A549 (cell line): ENCODE measurements around the gene TRIM17. TPM values are rescaled to one million over a fixed set of nuclear protein-coding genes. Genes with fewer than 3 reads are reported as not detected.

ENCODE experiments used
- ATAC-seq, 2 experiments: fragments of 200-7000 bp in 1 of 2; fragments of >200 bp in 1 of 2; cut with Nextera tagmentation in 1 of 2; cut with Tn5 transposase in 1 of 2; 3 replicates each; pipeline versions ENCODE4 v1.8.0 to v1.9.1; 2018 to 2020; ENCODE audit warnings: mild to moderate bottlenecking in 1 of 2, moderate library complexity in 1 of 2
- CTCF ChIA-PET: fragments of 300-600 bp; sonication (Branson Sonifier 250); formaldehyde crosslinking; extraction: SDS; loops from one replicate; lab custom pipeline; 2021; ENCODE audit warnings: antibody characterized with exemption, inconsistent platforms; lab: Yijun Ruan, JAX
- POLR2A ChIA-PET: fragments of 350-600 bp; formaldehyde crosslinking; extraction: SDS; loops from one replicate; lab custom pipeline; 2021; ENCODE audit warnings: antibody characterized with exemption, inconsistent platforms; lab: Yijun Ruan, JAX
- DNase-seq, 2 experiments: peaks; one replicate each; pipeline versions ENCODE4 v3.0.0 to v3.0.0-alpha.2; 2011 to 2016; ENCODE audit warnings: low read depth in 1 of 2, low spot score in 1 of 2
- FAIRE-seq: peaks from 2 replicates; lab custom pipeline; 2011; peaks lifted over from hg19 to GRCh38; lab: Jason Lieb, UNC
- H3K27ac ChIP-seq, 2 experiments: fragments of >200 bp; sonication (Bioruptor Twin); formaldehyde crosslinking; 3 replicates each; pipeline ENCODE4 v1.5.1; 2016 to 2017
- H3K4me1 ChIP-seq: fragments of >200 bp; sonication (Bioruptor Twin); formaldehyde crosslinking; 3 replicates; pipeline ENCODE4 v1.6.1; 2016
- H3K4me2 ChIP-seq: fragments of >200 bp; sonication (Bioruptor Twin); formaldehyde crosslinking; 3 replicates; pipeline ENCODE4 v1.6.1; 2016
- H3K4me3 ChIP-seq: fragments of >200 bp; sonication (Bioruptor Twin); formaldehyde crosslinking; 3 replicates; pipeline ENCODE4 v1.5.1; 2016
- H3K9me3 ChIP-seq: fragments of >200 bp; sonication (Bioruptor Twin); formaldehyde crosslinking; 3 replicates; pipeline ENCODE4 v1.6.1; 2016
- BHLHE40 ChIP-seq: IDR thresholded peaks from 2 replicates; pipeline ENCODE4 v1.6.1; 2012; ENCODE audit warnings: low read depth, low read length, inconsistent platforms
- CEBPB ChIP-seq, 2 experiments: fragments of >200 bp in 1 of 2; sonication (Bioruptor Twin) in 1 of 2; formaldehyde crosslinking in 1 of 2; IDR thresholded peaks; 2 replicates each; pipeline ENCODE4 v1.6.1; 2012 to 2016
- EHF ChIP-seq: fragments of 250-450 bp; sonication (Bioruptor Pico); IDR thresholded peaks from 2 replicates; pipeline ENCODE4 v1.5.0; 2020; ENCODE audit warnings: mild to moderate bottlenecking
- ESRRA ChIP-seq: fragments of 150-350 bp; IDR thresholded peaks from 2 replicates; pipeline ENCODE4 v1.6.1; 2014; ENCODE audit warnings: mild to moderate bottlenecking, low read length, borderline replicate concordance
- FOXS1 ChIP-seq: fragments of 250-450 bp; sonication (Bioruptor Pico); IDR thresholded peaks from 2 replicates; pipeline ENCODE4 v1.5.0; 2020; ENCODE audit warnings: mild to moderate bottlenecking, moderate library complexity
- HOXA7 ChIP-seq: fragments of 250-450 bp; sonication (Bioruptor Pico); IDR thresholded peaks from 2 replicates; pipeline ENCODE4 v1.5.0; 2020; ENCODE audit warnings: mild to moderate bottlenecking, moderate library complexity
- HOXB5 ChIP-seq: fragments of 250-450 bp; sonication (Bioruptor Pico); IDR thresholded peaks from 2 replicates; pipeline ENCODE4 v1.5.0; 2020; ENCODE audit warnings: mild to moderate bottlenecking, moderate library complexity
- JUN ChIP-seq, 2 experiments: fragments of >200 bp; sonication (Bioruptor Twin); formaldehyde crosslinking; IDR thresholded peaks; 2 replicates in 1 of 2; 3 replicates in 1 of 2; pipeline ENCODE4 v1.6.1; 2016 to 2017
- JUNB ChIP-seq: fragments of >200 bp; sonication (Bioruptor Twin); formaldehyde crosslinking; IDR thresholded peaks from 2 replicates; pipeline ENCODE4 v1.6.1; 2016
- KDM5A ChIP-seq: fragments of 200-600 bp; sonication (generic); IDR thresholded peaks from 2 replicates; pipeline ENCODE4 v1.6.1; 2016; ENCODE audit warnings: antibody characterized with exemption, mild to moderate bottlenecking
- NR3C1 ChIP-seq: fragments of >200 bp; sonication (Bioruptor Twin); formaldehyde crosslinking; IDR thresholded peaks from 3 replicates; pipeline ENCODE4 v1.6.1; 2017
- POLR2A ChIP-seq: IDR thresholded peaks from 2 replicates; pipeline ENCODE4 v1.6.1; 2012; ENCODE audit warnings: mild to moderate bottlenecking, low read length
- RAD21 ChIP-seq, 2 experiments: fragments of >200 bp in 1 of 2; sonication (Bioruptor Twin) in 1 of 2; formaldehyde crosslinking in 1 of 2; IDR thresholded peaks in 1 of 2; conservative IDR thresholded peaks in 1 of 2; 2 replicates in 1 of 2; 3 replicates in 1 of 2; pipeline ENCODE4 v1.6.1; 2012 to 2018; ENCODE audit warnings: inconsistent platforms in 1 of 2
- SREBF2 ChIP-seq: fragments of 450-650 bp; IDR thresholded peaks from 2 replicates; pipeline ENCODE4 v1.6.1; 2014; ENCODE audit warnings: mild to moderate bottlenecking, moderate library complexity
- TP53 ChIP-seq: fragments of 250-450 bp; sonication (Bioruptor Pico); IDR thresholded peaks from 2 replicates; pipeline ENCODE4 v1.5.0; 2021; ENCODE audit warnings: mild to moderate bottlenecking, moderate library complexity
- ZNF302 ChIP-seq: fragments of 250-450 bp; sonication (Bioruptor Pico); IDR thresholded peaks from 2 replicates; pipeline ENCODE4 v1.9.0; 2021; ENCODE audit warnings: inconsistent platforms, mild to moderate bottlenecking, moderate library complexity
- WGBS: methylation state at CpG from one replicate; pipeline ENCODE4 v1.1.6; 2017; ENCODE audit errors: missing lambda C conversion rate; 5-methylcytosine and 5-hydroxymethylcytosine counted together
- polyA plus RNA-seq, 4 experiments: library from polyadenylated mRNA; depleted of rRNA in 3 of 4; stranded (reverse); fragments of >200 nt; fragmentation: RNase III in 1 of 4; extraction: RNeasy Plus Mini Kit Qiagen cat#74134 plus additional on column Dnase treatment in 1 of 4; gene quantifications; 2 replicates in 3 of 4; 3 replicates in 1 of 4; pipeline ENCODE4 v1.2.3, GENCODE V29; 2011 to 2017
- TF ChIP-seq, protein P1 (sequence below): IDR thresholded peaks from 2 replicates; pipeline ENCODE4 v1.6.1; 2012
- TF ChIP-seq, protein P2 (sequence below): fragments of 250-450 bp; sonication (Bioruptor Pico); IDR thresholded peaks from 2 replicates; pipeline ENCODE4 v1.5.0; 2020; ENCODE audit warnings: low read depth, mild to moderate bottlenecking, moderate library complexity
- TF ChIP-seq, protein P3 (sequence below): fragments of >200 bp; sonication (Bioruptor Twin); formaldehyde crosslinking; IDR thresholded peaks from 3 replicates; pipeline ENCODE4 v1.5.1; 2016
- TF ChIP-seq, protein P4 (sequence below): fragments of 150-350 bp; IDR thresholded peaks from 2 replicates; pipeline ENCODE4 v1.6.1; 2014; ENCODE audit warnings: low read depth, mild to moderate bottlenecking, low read length
- TF ChIP-seq, protein P5 (sequence below): fragments of 250-450 bp; sonication (Bioruptor Pico); IDR thresholded peaks from 2 replicates; pipeline ENCODE4 v1.5.0; 2021; ENCODE audit warnings: mild to moderate bottlenecking, moderate library complexity, borderline replicate concordance

Gene TRIM17
- polyA plus RNA-seq, 2 of the 4 experiments (the other 2 are of a cell fraction), result not detected

DNA sequence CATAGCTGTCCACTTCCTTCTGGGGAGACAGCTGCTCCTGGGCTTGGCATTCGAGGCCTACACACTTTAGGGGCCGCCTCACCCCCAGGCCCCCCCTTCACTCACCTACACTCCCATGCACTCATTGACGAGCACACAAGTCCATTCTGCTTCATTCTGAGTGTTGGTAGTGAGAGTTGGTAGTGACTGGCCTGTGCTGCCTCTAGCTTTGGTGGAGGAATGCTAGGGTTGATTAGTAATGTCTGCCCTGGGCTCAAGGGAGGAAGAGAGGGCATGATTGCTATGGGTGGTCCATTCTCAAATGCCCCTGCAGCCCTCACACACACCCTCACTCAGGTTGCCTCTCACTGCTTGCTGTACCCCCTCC is 40.4 kb downstream of the TRIM17 start:
- ATAC-seq, result no peak
- H3K4me3 ChIP-seq, result no peak overlapping the region
- no peaks in the 10 kb centered on the region for H3K9me3 ChIP-seq
- H3K4me1 ChIP-seq, result peaks cover 9% of the 10 kb centered on the region; the same call in 2 of the 3 replicates
- ChIA-PET POLR2A (interaction anchor here (0.6 kb wide), 1 partner anchor 83 kb away, joined by 3 read pairs; no protein-coding TSS in a partner anchor), CTCF (interaction anchor here (0.6 to 2.5 kb wide), 4 partner anchors 44 to 137 kb away, joined by 3 to 17 read pairs (median 4); no protein-coding TSS in a partner anchor)
- no peak overlapping the region for H3K27ac ChIP-seq
- peak in 1 of 2 experiments; percentile 32 for DNase-seq
- TF ChIP-seq, protein P1, sequence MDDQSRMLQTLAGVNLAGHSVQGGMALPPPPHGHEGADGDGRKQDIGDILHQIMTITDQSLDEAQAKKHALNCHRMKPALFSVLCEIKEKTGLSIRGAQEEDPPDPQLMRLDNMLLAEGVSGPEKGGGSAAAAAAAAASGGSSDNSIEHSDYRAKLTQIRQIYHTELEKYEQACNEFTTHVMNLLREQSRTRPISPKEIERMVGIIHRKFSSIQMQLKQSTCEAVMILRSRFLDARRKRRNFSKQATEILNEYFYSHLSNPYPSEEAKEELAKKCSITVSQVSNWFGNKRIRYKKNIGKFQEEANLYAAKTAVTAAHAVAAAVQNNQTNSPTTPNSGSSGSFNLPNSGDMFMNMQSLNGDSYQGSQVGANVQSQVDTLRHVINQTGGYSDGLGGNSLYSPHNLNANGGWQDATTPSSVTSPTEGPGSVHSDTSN, result no peak
- TF ChIP-seq HOXA7 (CRISPR knock-in tag) (no peak), EHF (CRISPR knock-in tag) (no peak), JUNB (no peak), FOXS1 (no peak), CEBPB (IDR thresholded peaks at IDR 0.05) (no peak), TP53 (CRISPR knock-in tag) (no peak), RAD21 (conservative IDR thresholded peaks at IDR 0.05 in 1 of 2, IDR thresholded peaks at IDR 0.05 in 1 of 2) (no peak), HOXB5 (CRISPR knock-in tag) (no peak), NR3C1 (no peak), ZNF302 (CRISPR knock-in tag) (no peak), JUN (IDR thresholded peaks at IDR 0.05) (no peak)
- TF ChIP-seq, protein P2, sequence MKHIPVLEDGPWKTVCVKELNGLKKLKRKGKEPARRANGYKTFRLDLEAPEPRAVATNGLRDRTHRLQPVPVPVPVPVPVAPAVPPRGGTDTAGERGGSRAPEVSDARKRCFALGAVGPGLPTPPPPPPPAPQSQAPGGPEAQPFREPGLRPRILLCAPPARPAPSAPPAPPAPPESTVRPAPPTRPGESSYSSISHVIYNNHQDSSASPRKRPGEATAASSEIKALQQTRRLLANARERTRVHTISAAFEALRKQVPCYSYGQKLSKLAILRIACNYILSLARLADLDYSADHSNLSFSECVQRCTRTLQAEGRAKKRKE (CRISPR knock-in tag), result no peak
- TF ChIP-seq, protein P3, sequence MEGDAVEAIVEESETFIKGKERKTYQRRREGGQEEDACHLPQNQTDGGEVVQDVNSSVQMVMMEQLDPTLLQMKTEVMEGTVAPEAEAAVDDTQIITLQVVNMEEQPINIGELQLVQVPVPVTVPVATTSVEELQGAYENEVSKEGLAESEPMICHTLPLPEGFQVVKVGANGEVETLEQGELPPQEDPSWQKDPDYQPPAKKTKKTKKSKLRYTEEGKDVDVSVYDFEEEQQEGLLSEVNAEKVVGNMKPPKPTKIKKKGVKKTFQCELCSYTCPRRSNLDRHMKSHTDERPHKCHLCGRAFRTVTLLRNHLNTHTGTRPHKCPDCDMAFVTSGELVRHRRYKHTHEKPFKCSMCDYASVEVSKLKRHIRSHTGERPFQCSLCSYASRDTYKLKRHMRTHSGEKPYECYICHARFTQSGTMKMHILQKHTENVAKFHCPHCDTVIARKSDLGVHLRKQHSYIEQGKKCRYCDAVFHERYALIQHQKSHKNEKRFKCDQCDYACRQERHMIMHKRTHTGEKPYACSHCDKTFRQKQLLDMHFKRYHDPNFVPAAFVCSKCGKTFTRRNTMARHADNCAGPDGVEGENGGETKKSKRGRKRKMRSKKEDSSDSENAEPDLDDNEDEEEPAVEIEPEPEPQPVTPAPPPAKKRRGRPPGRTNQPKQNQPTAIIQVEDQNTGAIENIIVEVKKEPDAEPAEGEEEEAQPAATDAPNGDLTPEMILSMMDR, result no peak
- H3K4me2 ChIP-seq, result no peak overlapping the region
- FAIRE-seq, result no peak
- 83% methylated on average over 2 of the region's 3 CpGs for WGBS

DNA sequence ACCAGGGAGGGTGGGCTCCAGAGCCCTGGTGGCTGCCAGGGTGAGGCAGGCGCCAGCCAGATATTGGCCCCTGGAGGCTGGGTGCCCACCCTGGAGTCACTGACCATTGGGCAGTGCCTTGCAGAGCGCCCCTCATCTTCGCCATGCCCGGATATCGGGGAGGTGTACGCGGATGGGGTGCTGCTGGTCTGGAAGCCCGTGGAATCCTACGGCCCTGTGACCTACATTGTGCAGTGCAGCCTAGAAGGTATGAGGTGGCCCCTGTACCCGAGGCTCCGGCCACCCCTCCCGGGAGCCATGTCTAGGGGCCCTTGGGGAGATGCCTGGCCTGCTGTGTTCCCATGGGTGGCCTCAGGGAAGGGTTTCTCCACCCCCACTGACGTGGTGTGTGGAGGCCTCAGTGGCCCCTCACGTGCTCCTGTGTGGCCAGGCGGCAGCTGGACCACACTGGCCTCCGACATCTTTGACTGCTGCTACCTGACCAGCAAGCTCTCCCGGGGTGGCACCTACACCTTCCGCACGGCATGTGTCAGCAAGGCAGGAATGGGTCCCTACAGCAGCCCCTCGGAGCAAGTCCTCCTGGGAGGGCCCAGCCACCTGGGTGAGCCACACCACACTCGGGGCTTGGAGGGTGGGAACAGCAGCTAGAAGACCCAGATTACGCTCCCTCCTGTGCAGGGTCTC is 40.9 kb downstream of the TRIM17 start:
- FAIRE-seq (no peak), DNase-seq (no peak), ATAC-seq (no peak)
- Histone ChIP-seq H3K27ac (no peak overlapping the region), H3K9me3 (no peaks in the 10 kb centered on the region), H3K4me1 (peaks cover 9% of the 10 kb centered on the region; the same call in 2 of the 3 replicates), H3K4me3 (no peak overlapping the region), H3K4me2 (no peak overlapping the region)
- TF ChIP-seq HOXB5 (CRISPR knock-in tag), result no peak
- ChIA-PET CTCF (interaction anchor here (0.6 to 0.8 kb wide), 3 partner anchors 43 to 125 kb away, joined by 3 to 5 read pairs (median 3); no protein-coding TSS in a partner anchor), POLR2A (interaction anchor here (0.6 kb wide), 1 partner anchor 83 kb away, joined by 3 read pairs; no protein-coding TSS in a partner anchor)
- WGBS, result 93% methylated on average over 17 of the region's 22 CpGs

DNA sequence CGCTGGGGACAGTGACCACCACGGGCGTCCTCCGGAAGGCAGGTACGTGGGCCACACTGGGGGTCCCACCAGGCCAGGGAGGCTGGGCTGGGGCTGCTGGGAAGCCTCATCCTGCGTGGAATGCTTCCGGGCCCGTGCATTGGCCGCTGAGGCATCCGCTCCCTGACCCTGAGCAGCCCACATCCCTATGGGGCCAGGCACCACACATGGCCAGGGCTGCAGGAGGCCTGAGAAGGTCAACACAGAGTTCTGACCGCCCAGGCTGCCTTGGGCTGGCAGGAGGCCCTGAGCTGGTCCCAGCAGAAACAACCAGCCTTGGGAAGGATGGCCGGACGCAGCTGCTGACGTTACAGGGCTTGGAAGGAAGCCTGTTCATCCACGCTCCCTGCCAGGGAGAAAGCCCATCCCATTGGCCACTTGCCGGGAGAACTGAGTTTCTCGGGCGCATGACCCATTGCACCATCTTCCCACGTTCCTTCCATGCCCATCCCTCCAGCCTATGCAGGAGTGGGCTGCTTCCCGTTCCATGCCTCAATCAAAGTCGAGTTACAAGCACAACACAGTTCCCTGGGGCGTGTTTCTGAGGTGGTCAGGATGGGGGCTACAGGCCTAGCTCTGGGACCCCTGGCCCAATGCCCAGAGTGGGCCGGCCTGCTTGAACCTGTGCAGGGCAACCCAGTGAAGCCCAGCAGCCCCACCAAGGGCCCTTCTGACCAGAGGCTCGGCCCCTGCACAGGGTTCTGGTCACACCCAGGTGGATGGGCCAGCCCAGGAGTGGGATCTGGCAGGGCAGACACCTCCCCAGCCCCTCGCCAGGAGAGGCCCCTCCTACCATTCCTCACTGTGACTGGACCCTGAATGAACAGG is 41.7 kb downstream of the TRIM17 start:
- Histone ChIP-seq H3K4me2 (no peak overlapping the region), H3K9me3 (no peaks in the 10 kb centered on the region), H3K4me3 (no peak overlapping the region), H3K4me1 (peaks cover 9% of the 10 kb centered on the region; the same call in 2 of the 3 replicates), H3K27ac (no peak overlapping the region)
- peak in 1 of 2 experiments; percentile 37 for DNase-seq
- no peak for FAIRE-seq
- ATAC-seq, result no peak; a peak in 1 of 6 replicates
- WGBS, result 76% methylated on average over 18 of the region's 25 CpGs
- POLR2A ChIA-PET, result no interaction called here
- CTCF ChIA-PET, result interaction anchor here (0.8 to 1.1 kb wide), 4 partner anchors 43 to 376 kb away, joined by 3 read pairs; no protein-coding TSS in a partner anchor
- TF ChIP-seq KDM5A (no peak), BHLHE40 (no peak), SREBF2 (no peak), POLR2A (no peak), NR3C1 (no peak), ESRRA (no peak)
- TF ChIP-seq, protein P4, sequence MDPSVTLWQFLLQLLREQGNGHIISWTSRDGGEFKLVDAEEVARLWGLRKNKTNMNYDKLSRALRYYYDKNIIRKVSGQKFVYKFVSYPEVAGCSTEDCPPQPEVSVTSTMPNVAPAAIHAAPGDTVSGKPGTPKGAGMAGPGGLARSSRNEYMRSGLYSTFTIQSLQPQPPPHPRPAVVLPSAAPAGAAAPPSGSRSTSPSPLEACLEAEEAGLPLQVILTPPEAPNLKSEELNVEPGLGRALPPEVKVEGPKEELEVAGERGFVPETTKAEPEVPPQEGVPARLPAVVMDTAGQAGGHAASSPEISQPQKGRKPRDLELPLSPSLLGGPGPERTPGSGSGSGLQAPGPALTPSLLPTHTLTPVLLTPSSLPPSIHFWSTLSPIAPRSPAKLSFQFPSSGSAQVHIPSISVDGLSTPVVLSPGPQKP, result no peak
- TF ChIP-seq, protein P3, result no peak
- TF ChIP-seq, protein P5, sequence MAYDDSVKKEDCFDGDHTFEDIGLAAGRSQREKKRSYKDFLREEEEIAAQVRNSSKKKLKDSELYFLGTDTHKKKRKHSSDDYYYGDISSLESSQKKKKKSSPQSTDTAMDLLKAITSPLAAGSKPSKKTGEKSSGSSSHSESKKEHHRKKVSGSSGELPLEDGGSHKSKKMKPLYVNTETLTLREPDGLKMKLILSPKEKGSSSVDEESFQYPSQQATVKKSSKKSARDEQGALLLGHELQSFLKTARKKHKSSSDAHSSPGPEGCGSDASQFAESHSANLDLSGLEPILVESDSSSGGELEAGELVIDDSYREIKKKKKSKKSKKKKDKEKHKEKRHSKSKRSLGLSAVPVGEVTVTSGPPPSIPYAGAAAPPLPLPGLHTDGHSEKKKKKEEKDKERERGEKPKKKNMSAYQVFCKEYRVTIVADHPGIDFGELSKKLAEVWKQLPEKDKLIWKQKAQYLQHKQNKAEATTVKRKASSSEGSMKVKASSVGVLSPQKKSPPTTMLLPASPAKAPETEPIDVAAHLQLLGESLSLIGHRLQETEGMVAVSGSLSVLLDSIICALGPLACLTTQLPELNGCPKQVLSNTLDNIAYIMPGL (CRISPR knock-in tag), result no peak
